GM21423 (cell line): ENCODE results near the gene DNAJB12.
"Not testable (repeated sequence)": the region's sequence is repeated elsewhere in the genome, so short reads cannot be mapped to it uniquely, and the experiment has no call there.

Source experiments
- ATAC-seq: cut with Tn5 transposase; IDR thresholded peaks from one replicate; pipeline ENCODE4 v1.9.1; 2021; ENCODE audit warnings: mild to moderate bottlenecking, moderate library complexity; ENCODE audit not compliant: unreplicated experiment

The DNAJB12 gene

GRCh38 chr10:72355214-72355555, 466 bp upstream of the DNAJB12 start:
- ATAC-seq: no peak

GRCh38 chr10:72353965-72354355, 759 bp downstream of the DNAJB12 start:
- peak; percentile 17 for ATAC-seq

GRCh38 chr10:72353028-72353964, 1.4 kb downstream of the DNAJB12 start:
- no peak for ATAC-seq

GRCh38 chr10:72351479-72351878, 3.2 kb downstream of the DNAJB12 start:
- ATAC-seq: no peak

GRCh38 chr10:72349438-72349837, 5.3 kb downstream of the DNAJB12 start:
- no peak for ATAC-seq

GRCh38 chr10:72348282-72348681, 6.4 kb downstream of the DNAJB12 start:
- no peak for ATAC-seq

GRCh38 chr10:72346117-72346516, 8.6 kb downstream of the DNAJB12 start:
- ATAC-seq: not testable (repeated sequence)

GRCh38 chr10:72344932-72345331, 9.8 kb downstream of the DNAJB12 start:
- no peak for ATAC-seq

GRCh38 chr10:72342911-72343310, 11.8 kb downstream of the DNAJB12 start:
- no peak for ATAC-seq

GRCh38 chr10:72340510-72341261, 14.0 kb downstream of the DNAJB12 start:
- ATAC-seq: no peak

GRCh38 chr10:72338180-72338579, 16.5 kb downstream of the DNAJB12 start:
- ATAC-seq: no peak

- ATAC-seq: no peak
These were observed 17.0 kb downstream of the DNAJB12 start for GRCh38 chr10:72337722-72338121.

- no peak for ATAC-seq
These were observed 17.6 kb downstream of the DNAJB12 start for GRCh38 chr10:72337039-72337629.

- no peak for ATAC-seq
These were observed 18.3 kb downstream of the DNAJB12 start for GRCh38 chr10:72336259-72337038.

GRCh38 chr10:72335394-72336258, 19.1 kb downstream of the DNAJB12 start:
- peak; percentile 39 for ATAC-seq

- ATAC-seq: peak; percentile 50
These were observed 19.8 kb downstream of the DNAJB12 start for GRCh38 chr10:72334825-72335393.

- no peak for ATAC-seq
These were observed 20.4 kb downstream of the DNAJB12 start for GRCh38 chr10:72334196-72334824.

- no peak for ATAC-seq
These were observed 21.4 kb downstream of the DNAJB12 start for GRCh38 chr10:72333112-72334015.
